CMK (cell line): Measurements from ENCODE around the gene ST8SIA1.

Experiments used
- DNase-seq: peaks from one replicate; pipeline ENCODE4 v3.0.0-alpha.2; 2010; ENCODE audit warnings: low read depth

ST8SIA1 gene

DNA sequence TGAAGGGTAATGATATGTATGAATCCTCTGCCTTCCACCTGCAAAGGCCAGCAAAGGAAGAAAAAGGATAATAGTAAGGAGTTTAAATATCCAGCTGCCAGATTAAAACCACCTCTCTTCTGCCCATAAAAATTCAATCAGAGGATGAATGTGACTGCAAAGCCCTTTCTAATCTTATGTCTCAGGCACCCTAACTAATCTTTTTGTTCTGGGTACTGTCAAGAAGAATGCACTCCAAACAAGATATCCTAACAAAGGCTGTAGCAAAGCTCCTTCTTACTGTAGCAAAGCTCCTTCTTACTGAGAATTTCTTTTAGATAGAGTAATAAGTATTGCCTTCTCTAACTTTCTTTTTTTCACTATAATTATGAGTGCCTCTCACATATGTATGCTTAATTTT lies 91.8 kb downstream of the ST8SIA1 start:
- DNase-seq: no peak

DNA sequence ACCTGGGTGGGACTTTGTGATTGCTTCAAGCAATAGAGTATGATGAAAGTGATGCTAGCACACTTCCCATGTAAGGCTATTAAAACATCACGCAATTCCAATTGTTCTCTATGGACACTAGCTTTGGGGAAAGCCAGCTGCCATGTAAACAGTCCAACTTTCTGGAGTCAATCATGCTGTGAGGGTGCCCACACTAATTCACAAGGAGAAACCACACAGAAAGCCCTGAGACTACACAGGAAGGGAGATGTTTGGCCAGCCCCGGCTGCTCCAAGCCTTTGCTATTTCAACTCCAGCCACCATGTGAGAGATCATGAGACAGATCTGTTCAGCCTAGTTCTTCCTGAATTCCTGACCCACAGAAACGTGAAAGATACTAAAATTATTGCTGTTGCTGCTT lies 96.3 kb downstream of the ST8SIA1 start:
- DNase-seq: no peak

DNA sequence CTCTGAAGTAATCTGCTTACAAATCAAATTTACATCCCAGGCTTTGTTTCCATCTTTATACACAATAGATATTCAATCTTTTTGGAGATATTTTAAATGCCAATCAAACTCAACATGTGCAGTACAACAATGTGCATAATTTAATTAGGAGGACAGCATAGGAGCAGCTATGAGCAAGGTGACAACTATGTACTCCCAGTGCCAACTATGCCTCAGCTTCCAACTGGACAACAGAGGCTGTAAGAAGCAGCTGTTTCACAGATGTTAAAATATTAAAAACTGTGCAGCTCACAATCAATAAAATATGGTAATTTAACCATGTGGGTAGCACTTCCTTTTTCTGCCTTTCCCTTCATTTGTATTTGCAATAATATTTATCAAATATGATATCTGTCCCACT lies 99.9 kb downstream of the ST8SIA1 start:
- DNase-seq: no peak

DNA sequence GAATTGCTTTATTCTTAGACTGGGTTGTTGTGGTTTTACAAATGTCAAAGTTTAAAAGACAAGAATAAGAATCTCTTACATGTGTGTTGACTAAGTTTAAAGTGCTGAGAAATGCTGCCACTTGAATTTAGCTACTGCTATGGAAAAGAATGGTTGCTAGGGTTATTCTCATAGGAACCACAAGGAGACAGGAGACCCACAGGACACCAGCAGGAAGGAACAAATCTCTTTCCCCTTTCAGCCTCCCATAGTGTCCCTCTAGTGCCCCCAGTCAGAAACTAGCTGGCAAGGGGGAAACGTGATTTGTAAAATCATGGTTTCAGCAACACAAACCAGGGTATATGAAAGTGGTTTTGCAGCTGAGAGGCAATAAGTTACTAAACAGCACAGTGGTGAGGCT lies 102.7 kb downstream of the ST8SIA1 start:
- no peak for DNase-seq

DNA sequence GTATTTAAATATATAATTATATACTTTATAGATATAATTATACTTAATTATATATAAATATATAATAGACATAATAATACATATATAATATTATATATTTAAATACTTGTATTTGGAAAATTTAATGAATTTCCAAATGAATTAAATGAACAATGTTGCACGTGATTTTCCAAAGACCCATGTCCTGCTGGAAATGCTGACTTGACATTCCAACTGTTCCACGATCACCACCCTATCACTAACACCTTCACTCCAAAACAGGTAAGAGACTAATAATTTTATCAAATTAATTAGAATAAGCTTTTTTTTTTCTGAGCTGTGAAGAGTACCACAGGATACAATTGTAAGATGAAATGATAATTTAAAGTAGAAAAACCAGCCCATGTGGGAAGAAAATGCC lies 103.4 kb downstream of the ST8SIA1 start:
- no peak for DNase-seq

DNA sequence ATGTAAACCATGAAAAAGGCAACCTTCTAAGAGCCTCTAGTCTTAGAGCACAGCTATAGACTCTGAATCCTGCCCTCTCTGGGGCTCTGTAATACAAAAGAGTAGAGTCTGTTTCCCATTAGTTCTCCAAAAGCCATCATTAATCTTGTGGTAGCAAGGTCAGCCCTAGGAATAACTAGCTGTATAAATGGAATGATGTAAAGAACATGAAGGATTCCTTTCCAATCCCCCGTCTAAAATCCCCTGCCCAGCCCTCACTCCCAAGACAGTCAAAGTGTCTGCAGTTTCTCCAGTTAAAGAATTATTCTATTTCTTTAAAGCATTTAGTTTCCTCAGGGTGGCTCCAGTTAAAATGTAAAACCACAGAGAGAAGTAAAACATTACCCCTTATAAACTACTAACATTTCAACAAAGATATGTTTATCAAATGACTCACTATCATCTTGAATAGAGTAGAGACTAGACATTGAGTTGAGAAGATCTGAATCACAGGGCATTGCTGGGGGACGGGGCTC lies 104.2 kb downstream of the ST8SIA1 start:
- no peak for DNase-seq

DNA sequence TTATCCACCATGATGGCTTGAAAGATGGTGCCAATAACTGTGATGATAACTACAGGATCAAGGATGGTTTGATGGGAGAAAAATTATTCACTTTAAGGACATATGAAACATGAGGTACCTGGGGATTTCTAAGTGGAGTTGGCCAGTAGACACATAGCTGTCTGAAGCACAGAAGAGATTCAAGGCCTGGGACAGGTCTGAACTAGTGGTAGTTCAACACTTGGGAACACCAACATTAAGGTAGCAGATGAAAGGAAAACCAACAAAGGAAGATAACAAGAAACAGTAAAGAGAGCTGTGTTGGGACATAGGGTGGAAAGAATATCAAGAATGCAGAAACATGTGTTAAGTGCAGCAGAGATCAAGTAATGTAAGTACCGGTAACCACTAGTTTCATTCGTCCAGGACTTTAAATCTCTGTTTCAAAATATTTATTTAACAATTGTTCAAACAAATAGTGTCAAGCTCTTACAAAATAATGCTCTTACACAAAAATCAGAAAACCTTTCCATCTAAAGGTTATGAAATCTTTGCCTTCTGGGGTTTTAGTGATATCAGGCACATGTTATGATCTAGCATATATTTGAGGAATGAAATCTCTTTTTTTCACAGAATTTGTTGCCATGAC lies 104.7 kb downstream of the ST8SIA1 start:
- no peak for DNase-seq

DNA sequence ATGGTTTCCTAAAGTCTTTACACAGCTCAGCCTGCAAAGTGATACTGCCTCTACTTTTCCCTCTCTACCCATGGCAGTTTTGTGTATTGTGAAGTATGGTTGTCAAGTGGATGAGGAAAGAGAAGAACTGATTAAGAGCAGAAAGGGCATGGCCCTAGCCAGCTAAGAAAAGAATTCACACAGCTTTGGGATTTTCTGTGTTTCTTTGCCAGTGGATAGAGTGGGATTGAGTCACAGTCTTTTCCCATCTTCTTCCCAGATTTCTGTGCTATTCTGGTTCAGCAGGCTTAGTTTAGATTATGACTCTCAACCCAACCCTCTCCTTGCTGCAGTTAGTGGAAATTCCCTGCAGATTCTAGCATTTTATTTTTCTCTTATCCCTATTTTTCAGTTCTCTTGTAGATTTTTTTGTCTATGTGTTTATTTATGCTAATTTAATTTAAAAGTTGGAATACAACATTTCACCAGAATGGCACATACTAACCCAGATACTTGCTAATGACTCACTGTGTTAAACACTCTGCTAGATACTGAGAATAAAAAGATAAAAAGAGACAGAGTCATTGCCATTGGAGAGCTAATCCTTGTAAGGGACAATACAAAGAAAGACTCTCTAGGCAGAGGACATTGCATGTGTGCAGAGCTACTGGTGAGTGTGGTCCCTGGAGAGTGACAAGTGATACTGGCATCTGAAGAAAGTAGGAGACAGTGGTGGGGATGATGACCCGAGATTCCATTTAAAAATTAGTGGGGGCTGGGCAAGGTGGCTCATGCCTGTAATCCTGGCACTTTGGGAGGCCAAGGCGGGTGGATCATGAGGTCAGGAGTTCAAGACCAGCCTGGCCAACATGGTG lies 106.3 kb downstream of the ST8SIA1 start:
- no peak for DNase-seq

DNA sequence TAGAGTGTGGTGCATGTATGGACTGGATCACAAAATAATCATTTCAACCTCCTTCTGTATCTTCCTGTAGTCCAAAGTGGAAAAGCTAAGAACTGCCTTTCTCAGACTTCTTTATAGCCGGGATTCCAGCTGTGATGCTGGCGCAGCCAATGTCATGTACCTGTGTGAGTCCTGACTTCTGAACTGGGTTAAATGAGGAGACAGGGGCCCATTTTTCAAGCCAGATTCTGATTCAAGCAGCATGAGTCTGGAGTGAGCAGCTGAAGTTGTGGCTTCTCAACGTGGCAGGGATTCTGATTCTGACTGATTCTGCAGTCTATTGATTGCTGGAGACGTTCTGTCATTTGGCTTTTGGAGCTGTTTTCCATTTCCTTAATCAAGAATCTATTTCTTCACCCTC lies 111.2 kb downstream of the ST8SIA1 start:
- DNase-seq: no peak

DNA sequence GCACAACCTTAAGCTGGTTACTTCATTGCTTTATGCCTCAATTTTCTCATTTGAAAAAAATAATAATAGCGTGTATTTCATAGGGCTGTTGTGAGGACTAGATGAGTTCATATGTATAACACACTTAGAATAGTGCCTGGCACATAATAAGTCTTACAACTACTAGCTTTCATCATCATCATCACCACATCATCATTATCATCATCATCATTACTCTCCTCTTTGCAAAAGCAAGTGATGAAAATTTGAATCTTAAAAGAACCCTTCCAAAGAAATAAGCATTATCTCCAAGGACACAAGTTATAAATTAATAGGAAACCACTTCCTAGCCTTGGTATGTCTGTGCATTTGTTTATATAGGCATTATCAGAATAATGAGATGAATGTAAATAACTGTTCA lies 117.0 kb downstream of the ST8SIA1 start:
- DNase-seq: no peak

DNA sequence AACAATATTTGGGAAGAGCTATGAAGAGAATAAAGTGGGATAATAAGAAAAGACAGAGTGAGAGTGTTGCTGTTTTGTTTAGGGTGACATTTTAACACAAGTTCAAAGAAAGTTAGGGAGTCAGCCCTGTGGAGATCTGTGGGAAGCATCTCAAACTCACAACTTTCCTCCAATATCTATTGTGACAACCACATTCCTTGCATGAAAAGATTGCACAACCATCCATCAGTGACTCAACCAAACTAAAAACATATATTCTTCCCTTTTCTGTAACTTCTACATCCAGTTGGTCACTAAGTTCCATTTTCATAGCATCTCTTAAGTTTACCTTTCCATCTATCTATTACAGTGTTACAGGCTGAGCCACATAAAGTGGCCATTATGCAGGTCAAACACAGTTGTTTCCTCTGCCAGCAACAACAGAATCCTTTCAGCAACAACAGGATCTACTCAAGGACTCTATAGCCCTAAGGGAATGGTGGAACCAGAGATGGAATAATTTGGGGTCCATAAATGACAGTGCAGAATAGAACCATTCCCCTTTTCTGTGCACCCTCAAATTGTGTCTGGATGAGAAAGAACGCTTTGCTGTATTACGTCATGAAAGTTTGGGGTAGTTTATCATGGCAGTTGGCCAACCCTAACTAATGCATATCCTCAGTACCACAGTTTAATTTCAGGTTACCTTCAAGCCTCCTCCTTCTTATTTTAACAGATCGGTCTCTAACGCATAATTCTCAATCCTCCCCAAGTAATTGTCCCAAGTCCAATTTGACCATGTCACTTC lies 118.8 kb downstream of the ST8SIA1 start:
- no peak for DNase-seq

DNA sequence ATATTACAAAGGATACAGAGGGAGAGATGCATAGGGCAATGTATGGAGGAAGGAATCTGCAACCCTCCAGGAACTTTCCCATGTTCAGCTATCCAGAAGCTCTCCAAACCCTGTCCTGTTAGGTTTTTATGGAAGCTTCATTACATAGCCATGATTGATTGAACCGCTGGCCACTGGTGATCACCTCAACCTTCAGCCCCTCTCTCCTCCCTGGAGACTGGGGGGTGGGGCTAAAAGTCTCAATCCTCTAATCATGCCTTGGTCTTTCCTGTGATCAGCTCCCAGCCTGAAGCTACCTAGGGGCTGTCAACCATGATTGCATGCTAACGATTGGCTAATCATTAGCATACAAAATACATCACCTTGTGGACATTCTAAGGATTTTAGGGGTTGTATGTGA lies 123.4 kb downstream of the ST8SIA1 start:
- no peak for DNase-seq

DNA sequence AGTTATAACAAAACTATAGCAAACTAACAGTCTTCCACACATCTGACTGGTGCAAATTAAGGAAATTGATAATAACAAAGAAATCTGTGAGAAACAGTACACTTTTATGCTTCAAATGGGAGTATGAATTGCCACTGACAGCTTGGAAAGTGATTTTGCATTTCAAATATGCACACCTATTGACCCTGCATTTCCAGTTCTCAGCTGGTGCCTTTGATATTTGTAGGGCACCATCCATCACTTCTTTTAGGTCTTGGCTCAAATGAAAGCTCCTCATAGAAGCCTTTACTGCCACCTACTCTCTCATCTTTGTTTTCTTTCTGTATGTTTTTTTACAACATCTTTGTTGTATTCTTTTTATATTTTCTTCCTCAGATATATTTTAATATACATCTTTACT lies 125.1 kb downstream of the ST8SIA1 start:
- no peak for DNase-seq

DNA sequence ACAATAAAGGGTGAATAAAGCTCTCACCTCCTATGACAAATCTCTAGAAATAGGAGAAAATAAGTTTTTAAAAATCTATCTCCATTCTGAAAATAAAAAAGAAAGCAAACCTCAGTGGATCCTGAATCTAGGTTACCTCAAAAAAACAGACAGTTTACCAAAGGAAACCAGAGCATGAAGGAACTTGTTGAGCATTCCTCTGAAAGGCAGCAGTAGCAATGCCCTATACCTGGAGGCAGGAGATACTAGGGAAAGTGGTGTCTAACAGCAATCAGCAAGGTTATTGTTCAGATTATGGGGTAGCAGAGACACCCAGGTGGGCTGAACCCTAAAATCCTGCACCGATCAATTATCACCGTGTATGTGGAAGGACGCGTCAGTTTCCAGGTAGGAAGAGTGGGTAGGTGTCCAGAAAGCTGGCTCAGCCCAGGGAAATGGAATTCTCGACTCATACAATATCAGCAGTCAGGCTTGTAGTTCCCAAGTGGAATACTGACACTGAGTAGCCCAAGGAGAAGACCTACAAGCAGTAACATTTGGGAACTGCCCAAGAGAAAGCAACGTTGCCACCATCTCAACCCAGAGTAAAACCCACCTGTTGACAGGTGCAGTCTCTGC lies 128.3 kb downstream of the ST8SIA1 start:
- no peak for DNase-seq

DNA sequence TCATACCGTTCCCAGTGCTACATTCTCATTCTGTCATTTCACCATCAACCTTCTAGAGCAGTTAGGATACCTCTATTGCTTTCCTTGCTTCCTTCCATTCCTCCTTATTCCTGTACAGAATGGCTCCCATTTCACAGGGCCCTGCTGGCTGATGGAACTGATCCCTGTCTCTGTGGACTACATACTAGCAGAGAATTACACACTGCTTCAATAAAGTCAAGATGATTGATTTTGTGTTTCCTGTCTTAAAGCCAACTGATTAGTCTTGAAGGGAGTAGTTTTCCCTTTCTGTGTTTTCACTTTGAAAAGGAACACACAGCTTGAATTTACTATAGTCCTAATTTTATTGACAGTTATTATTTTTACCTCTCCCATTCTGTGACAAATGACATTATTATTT lies 130.1 kb downstream of the ST8SIA1 start:
- no peak for DNase-seq

DNA sequence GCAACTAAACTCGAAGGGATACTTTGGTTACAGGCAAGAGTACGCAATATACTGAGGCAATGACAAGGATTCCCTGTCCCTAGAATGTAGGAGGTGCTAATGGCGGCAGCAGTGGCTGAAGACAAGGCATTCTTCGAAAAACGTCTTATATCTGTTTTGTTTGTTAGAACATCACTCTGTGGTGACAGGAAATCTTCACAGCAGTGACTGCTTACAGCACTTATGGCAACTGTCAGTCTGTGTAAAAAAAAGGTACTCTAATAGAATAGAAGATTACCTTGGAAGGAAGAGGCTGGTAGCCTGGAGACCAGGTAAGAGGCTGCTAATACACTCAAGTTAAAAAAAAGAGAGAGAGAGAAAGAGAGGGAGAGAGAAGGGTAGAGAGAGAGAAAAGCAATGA lies 131.7 kb downstream of the ST8SIA1 start:
- no peak for DNase-seq

DNA sequence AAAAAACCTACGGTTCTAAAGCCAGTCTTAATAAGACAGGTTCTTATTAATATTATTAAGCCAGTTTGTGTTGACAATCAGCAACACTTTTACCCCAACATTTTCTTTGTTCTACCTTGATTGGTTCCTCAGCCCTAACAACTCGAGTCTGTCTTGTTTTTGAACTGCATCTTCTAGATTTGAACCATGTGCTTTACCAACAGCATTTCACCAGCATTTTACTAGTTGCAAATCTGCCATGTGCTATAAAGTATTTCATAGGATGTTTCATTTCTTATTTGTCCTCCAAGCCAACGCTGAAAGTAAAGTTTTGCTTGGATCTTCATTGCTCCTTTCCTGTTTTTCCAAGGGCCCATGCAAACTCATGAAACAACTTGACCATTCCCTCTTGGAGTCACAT lies 133.4 kb downstream of the ST8SIA1 start:
- no peak for DNase-seq

DNA sequence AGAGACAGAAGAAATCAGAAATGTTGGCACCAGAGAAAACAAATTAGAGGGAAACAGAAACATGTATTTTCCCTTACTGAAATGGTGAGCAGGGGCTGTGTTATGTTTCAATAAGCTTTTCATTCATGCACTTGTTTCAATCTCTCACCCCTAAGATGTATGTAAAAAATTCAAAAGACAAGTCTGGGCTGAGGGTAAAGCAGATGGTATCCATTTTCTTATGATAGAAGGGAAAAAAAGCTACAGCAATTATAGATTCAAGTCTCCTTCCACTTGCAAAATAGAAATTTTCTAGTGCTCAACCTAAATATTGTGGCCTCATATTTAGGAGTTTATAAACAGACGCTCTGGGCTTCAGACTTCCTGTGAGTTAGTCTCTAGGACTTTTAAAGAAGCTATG lies 138.3 kb downstream of the ST8SIA1 start:
- no peak for DNase-seq

DNA sequence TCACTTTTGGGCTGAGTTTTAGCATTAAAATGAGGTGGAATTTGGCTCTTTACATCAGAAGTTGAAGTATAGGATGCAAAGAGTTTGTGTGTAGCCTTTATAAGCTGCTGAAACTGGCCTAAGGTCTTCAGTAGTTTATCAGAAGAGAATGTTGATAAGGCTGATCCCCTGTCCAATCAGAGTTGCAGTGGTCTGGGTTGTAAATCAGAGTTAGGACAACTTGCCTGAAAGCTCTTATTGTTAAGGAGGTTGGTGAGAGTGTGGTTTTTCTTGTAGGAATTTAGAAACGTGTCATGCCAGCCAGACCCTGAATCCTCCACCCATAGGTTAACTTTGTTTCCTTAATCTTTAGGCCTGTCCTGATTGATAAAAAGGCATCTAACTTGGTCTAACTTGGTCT lies 143.5 kb downstream of the ST8SIA1 start:
- no peak for DNase-seq

DNA sequence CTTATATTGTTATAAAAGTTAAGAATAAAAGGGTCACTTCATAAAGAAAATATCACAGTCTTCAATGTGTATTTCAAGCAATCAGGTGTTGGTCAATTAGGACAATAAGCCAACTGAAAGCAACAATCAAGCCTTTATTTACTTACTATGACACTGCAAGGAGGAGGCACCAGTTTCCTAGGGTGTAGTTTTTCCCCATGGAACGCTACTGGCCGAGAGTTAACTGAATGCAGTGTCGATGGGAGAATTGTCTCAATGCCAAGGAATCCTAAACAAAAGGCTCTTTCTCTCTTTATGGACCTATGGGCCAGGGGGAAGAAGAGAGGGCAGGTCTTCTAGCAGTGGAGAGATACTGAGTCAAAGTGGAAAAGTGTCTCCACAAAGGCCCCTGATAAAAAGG lies 146.1 kb downstream of the ST8SIA1 start:
- no peak for DNase-seq

DNA sequence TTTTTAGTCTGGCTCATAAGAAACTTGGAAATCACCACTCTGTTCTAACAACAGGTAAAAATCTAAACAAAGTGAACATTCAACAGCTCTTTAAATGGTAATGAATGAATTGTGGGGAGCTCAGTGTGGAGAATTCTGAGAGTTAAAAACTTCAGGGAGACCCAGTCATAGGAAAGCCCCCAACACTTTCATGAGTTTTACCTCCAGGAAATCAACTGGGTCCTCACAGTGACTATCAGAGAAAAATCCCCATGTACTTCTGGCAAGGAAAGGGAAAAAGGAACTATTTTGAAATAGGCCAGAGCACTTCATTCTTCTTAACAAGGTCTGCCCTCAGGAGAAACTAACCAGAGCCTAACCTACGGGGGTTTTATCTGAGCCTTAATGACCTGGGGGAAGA lies 153.8 kb downstream of the ST8SIA1 start:
- no peak for DNase-seq

DNA sequence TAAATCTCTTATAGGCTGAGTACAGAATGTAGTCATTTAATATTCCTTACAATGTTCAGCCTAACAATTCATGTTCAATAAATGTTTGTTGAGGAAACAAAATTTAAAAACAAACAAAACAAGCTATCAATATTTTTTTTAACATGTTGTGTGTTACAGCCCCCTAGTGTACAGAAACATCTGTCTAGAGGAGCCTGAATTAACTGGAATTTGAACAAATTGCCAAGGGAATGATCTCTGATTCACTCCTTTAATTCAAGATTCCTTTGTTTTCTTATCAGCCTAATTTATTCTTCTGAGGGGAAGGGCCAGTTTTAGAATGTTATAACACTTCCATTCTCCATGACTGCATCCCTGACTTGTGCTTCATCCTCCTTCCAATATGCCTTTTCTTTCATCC lies 161.3 kb downstream of the ST8SIA1 start:
- no peak for DNase-seq
